Esophagus squamous epithelium (tissue), 5 donors: ENCODE results near the gene TSPAN33. TPM values are rescaled to one million over a fixed set of nuclear protein-coding genes. Genes with fewer than 3 reads are reported as not detected.

Experiments
- DNase-seq: peaks from one replicate; lab custom pipeline; 2025; lab: John Stamatoyannopoulos, UW
- H3K27ac ChIP-seq, 4 donors: fragments of 200-600 bp; sonication (generic); one replicate each; pipeline ENCODE4 v1.5.1; 2016 to 2019; ENCODE audit warnings: mild to moderate bottlenecking in 1 of 4
- H3K27me3 ChIP-seq, 4 donors: fragments of 200-600 bp; sonication (generic); 1 replicate in 3 of 4; 2 replicates in 1 of 4; pipeline versions ENCODE4 v1.5.1 to v1.6.0; 2017 to 2021; ENCODE audit warnings: antibody characterized with exemption in 1 of 4
- H3K36me3 ChIP-seq, 3 donors: fragments of 200-600 bp; sonication (generic); one replicate each; pipeline ENCODE4 v1.5.1; 2016 to 2019
- H3K4me1 ChIP-seq, 3 donors: fragments of 200-600 bp; sonication (generic); one replicate each; pipeline ENCODE4 v1.5.1; 2017 to 2019
- H3K4me3 ChIP-seq, 4 donors: fragments of 200-600 bp; sonication (generic); 1 replicate in 3 of 4; 2 replicates in 1 of 4; pipeline ENCODE4 v1.5.1; 2016 to 2019; ENCODE audit warnings: mild to moderate bottlenecking in 2 of 4, moderate library complexity in 1 of 4
- H3K9me3 ChIP-seq, 3 donors: fragments of 200-600 bp; sonication (generic); one replicate each; pipeline ENCODE4 v1.5.1; 2016 to 2019
- CTCF ChIP-seq, 6 experiments: fragments of 450-650 bp in 4 of 6; fragments of 200-600 bp in 2 of 6; sonication (generic) in 2 of 6; IDR thresholded peaks; one replicate each; pipeline ENCODE4 v1.5.1; 2016 to 2019; ENCODE audit warnings: antibody characterized with exemption in 6 of 6, mild to moderate bottlenecking in 4 of 6, moderate library complexity in 4 of 6
- POLR2A ChIP-seq, 4 donors: fragments of 450-650 bp; IDR thresholded peaks; one replicate each; pipeline ENCODE4 v1.6.1; 2017; ENCODE audit warnings: antibody characterized with exemption in 4 of 4, mild to moderate bottlenecking in 4 of 4, moderate library complexity in 3 of 4
- WGBS, 2 donors: methylation state at CpG; one replicate each; pipeline ENCODE4 v1.1.5; 2018; 5-methylcytosine and 5-hydroxymethylcytosine counted together
- intact Hi-C: fragments of 100-400 bp; cut with DNase I; formaldehyde crosslinking; loops from one replicate; pipeline ENCODE4 v1.15.0; 2022
- total RNA-seq, 4 donors: library from RNA; depleted of rRNA; stranded (reverse); fragments of >200 nt; gene quantifications; one replicate each; pipeline ENCODE4 v1.1.0, GENCODE V29; 2016
- donor health status: DM: yes; HTN: yes; CAD: no.

Gene TSPAN33
- total RNA-seq, 4 donors from 2014 or later = 0.44 to 5.9 (median 4.0) TPM

- no peak for TF ChIP-seq POLR2A (IDR thresholded peaks at IDR 0.05)
- no peak for TF ChIP-seq CTCF (IDR thresholded peaks at IDR 0.05)
- WGBS, 2 donors = 37 to 50% methylated on average over 3 of the region's 3 CpGs
- intact Hi-C loops = no loop called here
These were observed 7.4 kb upstream of the TSPAN33 start for GRCh38 chr7:129136887-129137642.

GRCh38 chr7:129143724-129144094, 798 bp upstream of the TSPAN33 start:
- Histone ChIP-seq H3K27ac (no peak overlapping the region), H3K36me3 (no peaks in the 10 kb centered on the region), H3K4me3 (peak overlapping the region in 1 of 4 donors; percentile 68), H3K9me3 (no peaks in the 10 kb centered on the region), H3K27me3 (peaks cover 0 to 60% (median 2%) of the 10 kb centered on the region in 4 donors), H3K4me1 (peaks cover 0 to 21% (median 9%) of the 10 kb centered on the region in 3 donors)
- TF ChIP-seq CTCF (IDR thresholded peaks at IDR 0.05) (no peak), POLR2A (IDR thresholded peaks at IDR 0.05) (no peak)
- no peak for DNase-seq
- WGBS, 2 donors = 47 to 52% methylated on average over 10 of the region's 10 CpGs
- intact Hi-C loops = no loop called here

More at GRCh38 chr7:129136887-129137642, 7.4 kb upstream of the TSPAN33 start:
- Histone ChIP-seq H3K36me3 (no peaks in the 10 kb centered on the region), H3K4me3 (no peak overlapping the region), H3K9me3 (no peaks in the 10 kb centered on the region), H3K4me1 (peaks cover 7 to 20% (median 12%) of the 10 kb centered on the region in 3 donors), H3K27ac (no peak overlapping the region), H3K27me3 (no peaks in the 10 kb centered on the region)
- no peak for DNase-seq

- Histone ChIP-seq H3K27ac (peak overlapping the region in 2 of 4 donors; percentile 12 to 29), H3K4me1 (peaks cover 0 to 21% (median 9%) of the 10 kb centered on the region in 3 donors), H3K4me3 (peak overlapping the region; percentile 37 to 68 (median 52)), H3K27me3 (peaks cover 0 to 66% (median 2%) of the 10 kb centered on the region in 4 donors), H3K9me3 (no peaks in the 10 kb centered on the region), H3K36me3 (no peaks in the 10 kb centered on the region)
- WGBS, 2 donors = 10 to 37% methylated on average over 5 to 18 of the region's 58 CpGs
- TF ChIP-seq CTCF (IDR thresholded peaks at IDR 0.05) (no peak), POLR2A (IDR thresholded peaks at IDR 0.05) (no peak)
- DNase-seq = no peak
- intact Hi-C loops = no loop called here
These were observed 544 bp downstream of the TSPAN33 start for GRCh38 chr7:129144834-129145668.

GRCh38 chr7:129146237-129146979, 1.9 kb downstream of the TSPAN33 start:
- intact Hi-C loops = no loop called here

More at GRCh38 chr7:129146237-129146979, 1.9 kb downstream of the TSPAN33 start:
- TF ChIP-seq POLR2A (IDR thresholded peaks at IDR 0.05) (no peak), CTCF (IDR thresholded peaks at IDR 0.05) (no peak)
- no peak overlapping the region for H3K4me3 ChIP-seq
- H3K4me1 ChIP-seq = peaks cover 0 to 21% (median 9%) of the 10 kb centered on the region in 3 donors
- WGBS, 2 donors = 60 to 76% methylated on average over 6 to 8 of the region's 8 CpGs
- H3K27me3 ChIP-seq = peaks cover 0 to 68% (median 2%) of the 10 kb centered on the region in 4 donors
- H3K9me3 ChIP-seq = no peaks in the 10 kb centered on the region
- peak overlapping the region in 2 of 4 donors; percentile 3 to 9 for H3K27ac ChIP-seq
- H3K36me3 ChIP-seq = no peaks in the 10 kb centered on the region
- no peak for DNase-seq
